ENCODE results near the gene MEX3D.
"Not testable (repeated sequence)": the region's sequence is repeated elsewhere in the genome, so short reads cannot be mapped to it uniquely, and the experiment has no call there.

MEX3D gene

GRCh38 chr19:1533510-1534150 is 34.5 kb downstream of the MEX3D start:
- no peak for DNase-seq

DNA sequence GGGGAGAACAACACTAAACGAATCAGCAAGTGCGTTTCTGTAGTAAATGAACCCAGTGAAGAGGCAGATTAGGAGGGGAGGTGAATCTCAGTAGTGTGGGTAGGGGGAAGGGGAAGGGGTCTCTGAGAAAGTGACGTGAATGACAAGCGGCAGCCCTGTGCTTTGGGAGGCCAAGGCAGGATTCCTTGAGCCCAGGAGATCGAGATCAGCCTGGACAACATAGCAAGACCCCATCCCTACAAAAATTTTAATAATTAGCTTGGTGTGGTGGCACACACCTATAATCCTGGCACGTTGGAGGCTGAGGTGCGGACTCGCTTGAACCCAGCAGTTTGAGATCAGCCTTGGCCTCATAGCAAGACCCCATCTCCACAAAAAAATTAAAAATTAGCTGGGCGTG is 36.1 kb downstream of the MEX3D start:
- no peak for DNase-seq

- no peak for DNase-seq
These were observed 36.5 kb downstream of the MEX3D start for GRCh38 chr19:1531587-1531986.

- DNase-seq = not testable (repeated sequence)
These were observed 37.3 kb downstream of the MEX3D start for GRCh38 chr19:1530856-1531255.

DNA sequence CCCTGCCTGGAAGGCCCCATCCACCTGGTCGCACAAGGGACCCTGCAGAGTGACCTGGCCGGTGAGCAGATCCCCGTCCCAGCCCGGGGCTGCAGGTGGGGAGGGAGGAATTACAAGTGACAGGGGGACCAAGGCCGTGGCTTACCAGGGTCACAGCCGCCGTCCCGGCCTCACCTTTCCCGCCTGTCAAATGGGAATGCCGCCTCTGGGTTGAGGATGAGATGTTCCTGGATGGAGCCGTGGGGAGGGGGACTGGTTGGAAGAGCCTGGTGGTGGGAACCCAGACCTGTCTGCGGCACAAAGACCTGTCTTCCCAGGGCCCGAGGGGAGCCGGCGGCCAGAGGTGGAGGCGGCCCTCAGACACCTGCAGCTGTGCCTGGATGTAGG is 38.7 kb downstream of the MEX3D start:
- no peak for DNase-seq

DNA sequence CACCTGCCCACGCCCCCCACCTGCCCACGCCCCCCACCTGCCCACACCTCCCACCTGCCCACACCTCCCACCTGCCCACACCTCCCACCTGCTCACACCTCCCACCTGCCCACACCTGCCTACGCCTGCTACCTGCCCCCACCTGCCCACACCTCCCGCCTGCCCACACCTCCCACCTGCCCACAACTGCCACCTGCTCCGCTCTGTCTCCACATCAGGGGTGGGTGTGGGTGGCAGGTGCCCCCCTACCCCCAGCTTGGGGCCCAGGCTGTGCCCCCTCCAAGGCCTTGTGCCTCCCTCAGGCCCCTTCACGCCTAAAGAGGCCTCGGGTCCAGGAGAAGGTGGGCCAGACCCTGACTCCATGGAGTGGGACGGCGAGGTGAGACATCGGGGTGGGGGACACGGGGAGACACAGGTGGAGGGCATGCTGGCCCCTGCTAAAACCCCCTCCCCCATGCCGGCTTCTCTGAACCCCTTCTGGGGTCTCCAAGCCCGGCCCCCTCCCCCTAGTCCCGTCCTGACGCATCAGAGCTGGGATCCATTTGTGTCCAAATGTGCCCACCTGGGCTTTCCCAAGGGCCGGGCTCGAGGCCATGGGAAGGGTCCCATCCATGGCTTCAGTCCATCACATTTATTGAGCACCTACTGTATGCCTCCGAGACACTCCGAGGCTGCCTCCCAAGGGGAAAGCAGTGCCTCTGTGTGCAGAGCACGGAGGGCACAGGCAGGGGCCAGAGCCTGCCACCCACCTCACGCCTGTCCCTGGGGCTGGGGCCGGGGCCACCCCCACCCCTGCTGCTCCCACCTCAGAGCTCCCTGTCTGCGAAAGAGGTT is 39.3 kb downstream of the MEX3D start:
- no peak for DNase-seq

DNA sequence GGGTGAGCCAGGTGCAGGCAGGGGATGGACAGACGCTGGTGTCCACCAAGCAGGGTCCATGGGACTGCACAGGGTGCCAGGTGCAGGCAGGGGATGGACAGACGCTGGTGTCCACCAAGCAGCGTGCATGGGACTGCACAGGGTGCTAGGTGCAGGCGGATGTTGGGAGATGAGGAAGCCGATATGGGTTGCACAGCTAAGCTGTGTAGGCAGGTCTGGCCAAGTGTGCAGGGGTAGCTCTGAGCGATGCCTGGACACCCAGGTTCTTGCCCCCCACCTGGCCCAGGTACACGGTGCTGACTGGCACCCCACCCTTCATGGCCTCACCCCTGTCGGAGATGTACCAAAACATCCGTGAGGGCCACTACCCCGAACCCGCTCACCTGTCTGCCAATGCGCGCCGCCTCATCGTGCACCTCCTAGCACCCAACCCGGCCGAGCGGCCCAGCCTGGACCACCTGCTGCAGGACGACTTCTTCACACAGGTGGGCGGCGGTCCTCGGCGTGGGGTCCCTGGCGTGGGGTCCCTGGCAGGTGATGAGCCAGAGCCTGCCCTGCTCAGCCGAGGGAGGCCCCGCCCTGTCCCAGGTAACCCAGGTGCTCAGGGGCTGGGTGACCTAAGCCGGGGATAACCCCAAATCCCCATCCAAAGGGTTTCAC is 40.3 kb downstream of the MEX3D start:
- DNase-seq = no peak

GRCh38 chr19:1526979-1527649 is 41.0 kb downstream of the MEX3D start:
- DNase-seq = no peak

- DNase-seq = no peak
These were observed 41.9 kb downstream of the MEX3D start for GRCh38 chr19:1526066-1526778.

DNA sequence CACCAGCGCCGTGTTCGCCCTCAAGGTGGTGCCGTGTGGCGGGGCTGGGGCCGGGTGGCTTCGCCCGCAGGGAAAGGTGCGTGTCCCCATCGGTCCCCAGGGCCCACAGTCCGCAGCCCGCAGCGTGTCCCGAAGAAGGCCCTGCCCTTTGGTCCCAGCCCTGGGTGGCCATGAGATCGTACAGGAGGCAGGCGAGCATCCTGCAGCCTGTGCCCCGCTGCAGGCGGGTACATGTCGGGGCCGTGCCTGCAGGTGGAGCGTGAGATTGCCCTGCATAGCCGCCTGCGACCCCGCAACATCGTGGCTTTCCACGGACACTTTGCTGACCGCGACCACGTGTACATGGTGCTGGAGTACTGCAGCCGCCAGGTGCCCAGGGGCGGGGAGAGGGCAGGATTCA is 42.8 kb downstream of the MEX3D start:
- DNase-seq = no peak

DNA sequence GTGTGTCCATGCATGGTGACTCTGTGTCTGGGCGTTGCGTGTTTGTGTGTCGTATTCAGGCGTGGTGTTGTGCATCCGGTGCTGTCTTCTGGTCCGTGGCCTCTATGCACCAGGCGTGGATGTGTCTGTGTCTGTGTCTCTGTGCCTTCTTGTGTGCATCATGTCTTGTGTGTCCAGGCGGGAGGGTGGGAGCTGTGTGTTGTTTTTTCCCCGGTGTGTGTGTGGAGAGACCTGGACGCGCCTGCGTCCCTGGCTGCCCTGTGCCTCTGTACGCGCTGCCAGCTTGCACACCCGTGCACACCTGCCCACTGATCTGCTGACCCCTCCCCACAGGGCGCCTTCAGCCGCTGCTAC is 43.2 kb downstream of the MEX3D start:
- no peak for DNase-seq

GRCh38 chr19:1524287-1524971 is 43.7 kb downstream of the MEX3D start:
- no peak for DNase-seq

DNA sequence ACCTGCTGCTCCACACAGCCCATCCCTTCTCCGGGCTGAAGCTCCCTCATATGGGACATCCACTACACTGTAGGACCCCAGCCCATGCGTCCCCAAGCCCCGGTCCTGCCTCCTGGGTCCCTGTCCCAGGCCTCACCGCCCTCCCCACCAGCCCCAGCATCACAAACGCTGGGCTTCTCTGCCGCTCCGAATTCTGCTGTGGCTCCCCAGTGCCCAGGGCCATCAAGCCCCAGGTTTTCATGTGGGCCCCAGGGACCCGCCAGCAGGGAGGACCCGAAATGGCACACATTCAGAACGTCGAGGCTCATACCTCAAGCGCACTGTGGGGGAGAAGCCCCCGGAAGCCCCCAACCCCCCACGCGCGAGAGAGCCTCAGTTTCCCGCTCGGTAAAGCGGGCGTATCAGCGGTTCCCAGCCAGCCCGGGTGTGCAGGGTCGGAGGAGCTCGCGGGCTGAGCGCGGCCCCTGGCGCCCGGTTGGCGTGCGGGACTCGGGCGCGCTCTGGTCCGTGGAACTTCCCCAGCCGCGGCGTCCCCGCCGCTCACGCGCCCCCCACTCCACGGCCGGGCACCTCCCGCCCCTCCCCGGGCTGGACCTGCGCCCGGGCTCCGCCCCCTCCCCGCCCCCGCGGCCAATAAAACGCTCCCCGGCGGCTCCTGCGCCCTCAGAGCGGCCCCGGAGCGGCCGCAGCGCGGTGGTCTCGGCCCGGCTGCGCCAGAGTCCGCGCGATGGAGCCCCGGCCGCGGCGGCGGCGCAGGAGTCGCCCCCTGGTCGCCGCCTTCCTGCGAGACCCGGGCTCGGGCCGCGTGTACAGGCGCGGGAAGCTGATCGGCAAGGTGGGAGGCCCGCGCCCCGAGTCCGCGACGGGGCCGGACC is 44.5 kb downstream of the MEX3D start, which contains the start of gene PLK5:
Gene PLK5 (plus strand): TSS at position 666 of the 875 bp plus-strand sequence. CDS start 2,920 bp downstream, outside the sequence.
- no peak for DNase-seq

DNA sequence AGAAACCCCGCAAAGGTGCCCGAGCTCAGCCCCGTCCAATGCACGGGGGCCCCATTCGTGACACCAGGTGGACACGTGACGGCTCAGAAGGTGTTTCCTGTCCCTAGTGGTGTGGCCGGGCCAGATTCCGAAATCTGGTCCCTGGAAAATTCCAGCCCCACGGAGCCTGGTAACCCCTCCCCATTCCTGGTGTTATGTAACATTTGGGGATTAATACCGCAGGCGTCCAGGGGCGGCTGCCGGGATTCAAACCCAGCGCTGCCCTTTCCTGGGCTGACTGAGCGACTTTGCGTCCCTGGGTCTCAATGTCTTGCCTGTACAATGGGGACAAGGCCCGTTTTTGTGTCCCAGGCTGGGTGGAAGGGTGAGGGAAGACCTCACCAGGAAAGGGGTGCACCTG is 45.3 kb downstream of the MEX3D start:
- DNase-seq = no peak

- DNase-seq = no peak
These were observed 46.1 kb downstream of the MEX3D start for GRCh38 chr19:1522061-1522460.

DNA sequence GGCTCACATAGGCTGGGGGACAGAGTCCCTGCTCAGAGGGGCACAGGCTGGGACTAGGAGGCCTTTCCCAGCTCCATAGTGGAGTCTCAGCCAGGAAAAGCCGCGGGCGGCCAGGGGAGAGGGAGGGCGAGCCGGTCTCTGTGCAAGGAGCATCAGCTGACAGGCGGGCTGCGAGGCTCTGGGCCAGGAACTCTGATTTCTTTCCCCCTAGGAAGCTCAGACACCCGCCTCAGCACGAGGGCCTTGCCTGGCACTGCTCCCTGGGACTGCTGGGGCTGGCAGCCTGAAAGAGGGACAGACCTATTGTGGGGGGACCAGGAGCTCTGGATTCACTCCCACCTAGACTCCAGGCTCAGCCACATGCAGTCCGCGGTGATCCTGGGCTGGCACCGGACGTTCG is 46.5 kb downstream of the MEX3D start:
- no peak for DNase-seq

DNA sequence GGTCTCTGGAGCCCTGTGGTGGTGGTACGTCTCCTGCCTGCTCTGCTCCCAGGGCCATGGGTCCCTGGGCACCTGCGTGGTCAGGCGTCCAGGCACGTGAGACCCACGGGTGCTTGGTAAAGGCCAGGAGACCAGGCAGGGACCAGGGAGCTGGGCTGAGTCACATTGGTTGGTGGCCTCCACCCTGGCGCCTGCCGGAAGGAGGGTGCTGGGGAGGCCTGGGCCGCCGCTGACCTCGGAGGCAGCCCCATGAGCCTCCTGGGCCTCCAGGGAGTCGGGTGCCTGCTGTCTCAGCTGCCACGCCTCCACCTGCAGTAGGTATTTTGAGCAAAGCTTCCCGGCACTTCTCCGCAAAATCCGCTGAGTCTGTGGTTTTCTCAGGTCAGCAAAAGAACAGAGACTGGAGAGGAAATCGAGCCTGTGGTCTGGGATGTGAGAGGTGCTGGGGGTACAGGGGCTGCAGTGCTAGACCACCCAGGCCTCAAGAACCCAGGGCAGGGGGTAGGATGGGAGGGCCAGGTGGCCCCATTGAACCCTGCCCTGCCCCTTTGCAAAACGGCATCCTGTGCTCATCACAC is 47.8 kb downstream of the MEX3D start:
- DNase-seq = no peak

DNA sequence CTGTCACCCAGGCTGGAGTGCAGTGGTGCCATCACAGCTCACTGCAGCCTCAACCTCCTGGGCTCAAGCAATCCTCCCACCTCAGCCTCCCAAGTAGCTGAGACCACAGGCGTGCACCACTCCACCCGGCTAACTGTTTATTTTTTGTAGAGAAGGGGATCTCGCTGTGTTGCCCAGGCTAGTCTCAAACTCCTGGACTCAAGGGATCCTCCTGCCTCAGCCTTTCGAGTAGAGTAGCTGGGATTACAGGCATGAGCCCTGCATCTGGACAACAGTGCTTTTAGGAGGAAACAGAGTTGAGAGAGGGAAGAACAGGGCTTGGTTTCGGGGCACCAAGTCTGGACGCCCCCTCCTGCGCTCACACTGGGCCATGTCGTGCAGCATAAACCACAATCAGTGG is 48.3 kb downstream of the MEX3D start:
- DNase-seq = not testable (repeated sequence)

GRCh38 chr19:1518471-1518870 is 49.7 kb downstream of the MEX3D start:
- DNase-seq = no peak

DNA sequence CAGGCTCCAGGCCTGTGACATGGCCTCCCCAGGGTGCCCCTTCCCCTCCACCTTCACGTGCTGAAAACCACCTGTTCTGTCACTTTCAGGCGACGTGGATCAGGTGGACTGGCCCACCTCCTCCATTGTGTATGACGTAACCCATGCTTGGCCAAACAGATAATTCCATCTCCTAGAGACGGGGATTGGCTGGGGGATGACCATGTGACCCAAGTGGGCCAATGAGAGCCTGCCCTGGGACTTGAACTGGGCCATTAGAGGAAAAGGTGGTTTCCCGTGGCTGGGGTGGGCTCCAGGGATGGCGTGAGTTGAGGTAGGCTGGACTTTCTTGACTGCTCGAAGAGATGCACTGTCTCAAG is 51.8 kb downstream of the MEX3D start:
- no peak for DNase-seq
